HFFc6 (cell line): ENCODE measurements around the gene FBXL20. TPM values are rescaled to one million over a fixed set of nuclear protein-coding genes. Genes with fewer than 3 reads are reported as not detected.
"Not testable (repeated sequence)": the region's sequence is repeated elsewhere in the genome, so short reads cannot be mapped to it uniquely, and the experiment has no call there.

Source experiments
- DNase-seq: peaks from one replicate; pipeline ENCODE4 v3.0.0-alpha.2; 2018
- H3K27ac Mint-ChIP-seq: 2 replicates; pipeline ENCODE4 v1.8.0; 2020; ENCODE audit warnings: mild to moderate bottlenecking, mixed read lengths
- H3K27me3 Mint-ChIP-seq: 2 replicates; pipeline ENCODE4 v1.8.0; 2021; ENCODE audit warnings: mild to moderate bottlenecking, moderate library complexity, mixed read lengths; ENCODE audit not compliant: insufficient read depth
- H3K36me3 Mint-ChIP-seq: 2 replicates; pipeline ENCODE4 v1.8.0; 2021; ENCODE audit warnings: low read depth, mixed read lengths
- H3K4me1 Mint-ChIP-seq: 2 replicates; pipeline ENCODE4 v1.8.0; 2020; ENCODE audit warnings: low read depth, mixed read lengths
- H3K4me3 Mint-ChIP-seq: 2 replicates; pipeline ENCODE4 v1.8.0; 2020; ENCODE audit warnings: mild to moderate bottlenecking, moderate library complexity, mixed read lengths
- H3K9me3 Mint-ChIP-seq: 2 replicates; pipeline ENCODE4 v1.8.0; 2020; ENCODE audit warnings: mild to moderate bottlenecking, mixed read lengths
- CTCF ChIP-seq: fragments of 200-600 bp; sonication (generic); IDR thresholded peaks from 2 replicates; pipeline ENCODE4 v1.5.0; 2021; ENCODE audit warnings: antibody characterized with exemption, mild to moderate bottlenecking
- total RNA-seq, 6 experiments: library from RNA; stranded (reverse); fragmentation: NEBNext Ultra II Directional; extraction: Animal tissue kit (Norgen Biotek cat#: 25700); gene quantifications; 2 replicates in 1 of 6; 3 replicates in 5 of 6; pipeline ENCODE4 v1.2.3, GENCODE V29; 2021

Gene FBXL20
- total RNA-seq, 6 experiments from 2014 or later, result 13.4 to 19.5 (median 15.7) TPM

GRCh38 chr17:39399791-39400190, 1.6 kb downstream of the FBXL20 start:
- H3K27ac Mint-ChIP-seq, result peak overlapping the region; percentile 94
- no peak for TF ChIP-seq CTCF
- peak overlapping the region; percentile 95 for H3K4me3 Mint-ChIP-seq
- 0 out of 2 replicates have a peak, but pooled peaks cover 5% of the 10 kb centered on the region for H3K27me3 Mint-ChIP-seq
- H3K9me3 Mint-ChIP-seq, result no peaks in the 10 kb centered on the region
- peaks cover 45% of the 10 kb centered on the region for H3K4me1 Mint-ChIP-seq
- H3K36me3 Mint-ChIP-seq, result 0 out of 2 replicates have a peak, but pooled peaks cover 4% of the 10 kb centered on the region
- DNase-seq, result no peak

- H3K4me1 Mint-ChIP-seq, result peaks cover 10% of the 10 kb centered on the region; the same call in 1 of the 2 replicates
- H3K27ac Mint-ChIP-seq, result no peak overlapping the region
- H3K4me3 Mint-ChIP-seq, result no peak overlapping the region
- peak; percentile 19; the same call in 1 of the 2 replicates for TF ChIP-seq CTCF
- H3K27me3 Mint-ChIP-seq, result no peaks in the 10 kb centered on the region
- H3K9me3 Mint-ChIP-seq, result no peaks in the 10 kb centered on the region
- H3K36me3 Mint-ChIP-seq, result no peaks in the 10 kb centered on the region
- DNase-seq, result no peak
These were observed 7.7 kb downstream of the FBXL20 start for GRCh38 chr17:39393736-39394135.

- no peak for DNase-seq
- Mint-ChIP-seq H3K36me3 (no peaks in the 10 kb centered on the region), H3K9me3 (no peaks in the 10 kb centered on the region), H3K27ac (no peak overlapping the region), H3K4me1 (0 out of 2 replicates have a peak, but pooled peaks cover 5% of the 10 kb centered on the region), H3K4me3 (no peak overlapping the region), H3K27me3 (no peaks in the 10 kb centered on the region)
- no peak for TF ChIP-seq CTCF
These were observed 10.0 kb downstream of the FBXL20 start for GRCh38 chr17:39391448-39391847.

- no peak for DNase-seq
- Mint-ChIP-seq H3K27ac (no peak overlapping the region), H3K9me3 (no peaks in the 10 kb centered on the region), H3K36me3 (no peaks in the 10 kb centered on the region), H3K27me3 (no peaks in the 10 kb centered on the region), H3K4me3 (no peak overlapping the region), H3K4me1 (no peaks in the 10 kb centered on the region)
- TF ChIP-seq CTCF, result no peak
These were observed 16.4 kb downstream of the FBXL20 start for GRCh38 chr17:39385040-39385439.

- no peak for DNase-seq
- no peaks in the 10 kb centered on the region for H3K9me3 Mint-ChIP-seq
- TF ChIP-seq CTCF, result no peak
- H3K36me3 Mint-ChIP-seq, result no peaks in the 10 kb centered on the region
- H3K27me3 Mint-ChIP-seq, result no peaks in the 10 kb centered on the region
- no peak overlapping the region for H3K4me3 Mint-ChIP-seq
- H3K4me1 Mint-ChIP-seq, result peaks cover 19% of the 10 kb centered on the region
- no peak overlapping the region for H3K27ac Mint-ChIP-seq
These were observed 21.3 kb downstream of the FBXL20 start for GRCh38 chr17:39380144-39380543.

- TF ChIP-seq CTCF, result no peak
- Mint-ChIP-seq H3K9me3 (no peaks in the 10 kb centered on the region), H3K4me3 (no peak overlapping the region), H3K36me3 (no peaks in the 10 kb centered on the region), H3K27ac (no peak overlapping the region), H3K4me1 (peaks cover 27% of the 10 kb centered on the region), H3K27me3 (no peaks in the 10 kb centered on the region)
- DNase-seq, result no peak
These were observed 25.0 kb downstream of the FBXL20 start for GRCh38 chr17:39376434-39376833.

- H3K36me3 Mint-ChIP-seq, H3K9me3 Mint-ChIP-seq, H3K27me3 Mint-ChIP-seq, H3K27ac Mint-ChIP-seq, DNase-seq, H3K4me3 Mint-ChIP-seq: not testable (repeated sequence)
- peaks cover 27% of the 10 kb centered on the region for H3K4me1 Mint-ChIP-seq
These were observed 33.6 kb downstream of the FBXL20 start for GRCh38 chr17:39367805-39368204.
